Left lung (tissue), 10 donors: ENCODE results near the gene ZNF22. TPM values are rescaled to one million over a fixed set of nuclear protein-coding genes. Genes with fewer than 3 reads are reported as not detected.

Experiments
- ATAC-seq: fragments of 200-7000 bp; cut with Tn5 transposase; one replicate; pipeline ENCODE4 v1.9.1; 2020; ENCODE audit warnings: moderate library complexity
- DNase-seq, 4 donors: peaks; one replicate each; pipeline ENCODE4 v3.0.0-alpha.2; 2013 to 2020
- H3K27ac ChIP-seq, 2 donors: fragments of 200-600 bp; sonication (generic) in 1 of 2; one replicate each; pipeline versions ENCODE4 v1.5.0 to v1.8.0; 2020 to 2021
- H3K27me3 ChIP-seq, 2 donors: fragments of 200-600 bp; sonication (generic) in 1 of 2; one replicate each; pipeline versions ENCODE4 v1.5.0 to v1.8.0; 2020 to 2021
- H3K36me3 ChIP-seq, 2 donors: fragments of 200-600 bp; sonication (generic) in 1 of 2; one replicate each; pipeline versions ENCODE4 v1.5.0 to v1.8.0; 2020 to 2021
- H3K4me1 ChIP-seq, 2 donors: fragments of 200-600 bp; one replicate each; pipeline ENCODE4 v1.8.0; 2021
- H3K4me3 ChIP-seq, 2 donors: fragments of 200-600 bp; sonication (generic) in 1 of 2; one replicate each; pipeline versions ENCODE4 v1.5.0 to v1.8.0; 2020 to 2021; ENCODE audit warnings: mild to moderate bottlenecking in 1 of 2
- H3K9me3 ChIP-seq, 2 donors: fragments of 200-600 bp; sonication (generic) in 1 of 2; one replicate each; pipeline versions ENCODE4 v1.5.0 to v1.8.0; 2020 to 2021
- CTCF ChIP-seq, 2 donors: fragments of 200-600 bp; sonication (generic) in 1 of 2; IDR thresholded peaks; one replicate each; pipeline versions ENCODE4 v1.5.0 to v1.8.0; 2021; ENCODE audit warnings: antibody characterized with exemption in 2 of 2
- intact Hi-C, 2 donors: fragments of 100-400 bp; cut with DNase I; formaldehyde crosslinking; loops; one replicate each; pipeline versions ENCODE4 v1.11.2 to v1.14.2; 2022
- polyA plus RNA-seq, 6 donors: library from polyadenylated mRNA; unstranded; fragments of 120-200 nt; gene quantifications; one replicate each; pipeline ENCODE4 v1.2.1, GENCODE V29; 2013; ENCODE audit not compliant: insufficient read length in 6 of 6
- total RNA-seq, 2 donors: library from RNA; stranded (reverse); fragmentation: NEBNext Ultra II Directional; extraction: Animal tissue kit (Norgen Biotek cat#: 25700); gene quantifications; one replicate each; pipeline ENCODE4 v1.2.1, GENCODE V29; 2021
- donor health status: DM: no; HTN: yes; CAD: no.
- donor health status: DM: no; HTN: no; CAD: no.

ZNF22 gene
- total and polyA plus RNA-seq, 8 donors = 19.3 to 80.0 (median 75.0) TPM

GRCh38 chr10:44970812-44971395 lies 29.8 kb upstream of the ZNF22 start:
- ATAC-seq (no peak), DNase-seq (no peak)
- no peak overlapping the region for H3K4me3 ChIP-seq
- no peaks in the 10 kb centered on the region for H3K9me3 ChIP-seq
- H3K4me1 ChIP-seq = peaks cover 32 to 90% of the 10 kb centered on the region in 2 donors
- H3K36me3 ChIP-seq = peaks cover 0 to 36% of the 10 kb centered on the region in 2 donors
- H3K27me3 ChIP-seq = no peaks in the 10 kb centered on the region
- H3K27ac ChIP-seq = no peak overlapping the region
- no peak for TF ChIP-seq CTCF (IDR thresholded peaks at IDR 0.05)
- intact Hi-C loops = no loop called here

DNA sequence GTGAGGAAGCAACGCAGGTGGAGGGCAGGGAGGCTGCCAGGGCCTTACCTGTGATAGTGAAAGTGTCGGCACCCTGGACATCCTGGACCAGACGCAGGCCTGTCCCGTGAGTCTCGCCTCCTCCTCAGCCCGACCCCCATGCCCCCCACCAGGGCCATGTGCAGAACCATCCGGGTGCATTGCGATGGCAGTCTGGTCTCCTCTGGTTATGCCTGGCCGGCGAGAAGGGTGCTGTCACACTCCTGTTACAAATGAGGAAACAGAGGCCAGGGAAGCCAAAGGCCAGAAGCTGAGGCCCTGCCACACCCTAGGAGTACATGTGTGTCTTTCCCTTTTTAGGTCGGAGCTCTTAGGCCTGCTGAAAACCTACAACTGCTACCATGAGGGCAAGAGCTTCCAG lies 29.3 kb upstream of the ZNF22 start:
- no peaks in the 10 kb centered on the region for H3K27me3 ChIP-seq
- intact Hi-C loops = no loop called here
- no peak overlapping the region for H3K4me3 ChIP-seq
- DNase-seq (no peak), ATAC-seq (no peak)
- TF ChIP-seq CTCF (IDR thresholded peaks at IDR 0.05) = no peak
- H3K9me3 ChIP-seq = no peaks in the 10 kb centered on the region
- peaks cover 0 to 42% of the 10 kb centered on the region in 2 donors for H3K36me3 ChIP-seq
- peaks cover 29 to 90% of the 10 kb centered on the region in 2 donors for H3K4me1 ChIP-seq
- no peak overlapping the region for H3K27ac ChIP-seq

GRCh38 chr10:44971935-44972757 lies 28.6 kb upstream of the ZNF22 start:
- ATAC-seq (no peak), DNase-seq (no peak)
- Histone ChIP-seq H3K4me1 (peaks cover 27 to 90% of the 10 kb centered on the region in 2 donors), H3K9me3 (no peaks in the 10 kb centered on the region), H3K36me3 (peaks cover 0 to 49% of the 10 kb centered on the region in 2 donors), H3K27ac (peak overlapping the region in 1 of 2 donors; percentile 74), H3K4me3 (no peak overlapping the region), H3K27me3 (no peaks in the 10 kb centered on the region)
- no peak for TF ChIP-seq CTCF (IDR thresholded peaks at IDR 0.05)
- intact Hi-C loops = no loop called here

- Histone ChIP-seq H3K36me3 (peaks cover 0 to 56% of the 10 kb centered on the region in 2 donors), H3K9me3 (no peaks in the 10 kb centered on the region), H3K27ac (peak overlapping the region; percentile 74 to 82), H3K27me3 (no peaks in the 10 kb centered on the region), H3K4me3 (no peak overlapping the region), H3K4me1 (peaks cover 28 to 90% of the 10 kb centered on the region in 2 donors)
- intact Hi-C loops = no loop called here
- no peak for DNase-seq
- ATAC-seq = no peak
- no peak for TF ChIP-seq CTCF (IDR thresholded peaks at IDR 0.05)
Measured at GRCh38 chr10:44972874-44973306, 27.8 kb upstream of the ZNF22 start.

GRCh38 chr10:44973323-44974081 lies 27.2 kb upstream of the ZNF22 start:
- DNase-seq = no peak
- no peak for TF ChIP-seq CTCF (IDR thresholded peaks at IDR 0.05)
- ATAC-seq = peak; percentile 4
- H3K4me1 ChIP-seq = peaks cover 23 to 90% of the 10 kb centered on the region in 2 donors
- H3K4me3 ChIP-seq = no peak overlapping the region
- H3K27me3 ChIP-seq = no peaks in the 10 kb centered on the region
- peaks cover 0 to 58% of the 10 kb centered on the region in 2 donors for H3K36me3 ChIP-seq
- H3K9me3 ChIP-seq = no peaks in the 10 kb centered on the region
- peak overlapping the region; percentile 74 to 82 for H3K27ac ChIP-seq
- intact Hi-C loops = no loop called here
